GM12865 (cell line): ENCODE data around the gene OCSTAMP.

Experiments used
- DNase-seq: peaks from one replicate; pipeline ENCODE4 v3.0.0; 2010; ENCODE audit warnings: low read depth
- H3K4me3 ChIP-seq: 2 replicates; pipeline ENCODE4 v1.5.1; 2011; ENCODE audit warnings: mild to moderate bottlenecking, low read depth, low read length, control low read depth
- TF ChIP-seq, protein P1 (sequence below): IDR thresholded peaks from 2 replicates; pipeline ENCODE4 v1.5.1; 2011; ENCODE audit warnings: low read length, control low read depth, low read depth, inconsistent platforms; ENCODE audit not compliant: insufficient read depth; ENCODE audit errors: missing control alignments

OCSTAMP gene

DNA sequence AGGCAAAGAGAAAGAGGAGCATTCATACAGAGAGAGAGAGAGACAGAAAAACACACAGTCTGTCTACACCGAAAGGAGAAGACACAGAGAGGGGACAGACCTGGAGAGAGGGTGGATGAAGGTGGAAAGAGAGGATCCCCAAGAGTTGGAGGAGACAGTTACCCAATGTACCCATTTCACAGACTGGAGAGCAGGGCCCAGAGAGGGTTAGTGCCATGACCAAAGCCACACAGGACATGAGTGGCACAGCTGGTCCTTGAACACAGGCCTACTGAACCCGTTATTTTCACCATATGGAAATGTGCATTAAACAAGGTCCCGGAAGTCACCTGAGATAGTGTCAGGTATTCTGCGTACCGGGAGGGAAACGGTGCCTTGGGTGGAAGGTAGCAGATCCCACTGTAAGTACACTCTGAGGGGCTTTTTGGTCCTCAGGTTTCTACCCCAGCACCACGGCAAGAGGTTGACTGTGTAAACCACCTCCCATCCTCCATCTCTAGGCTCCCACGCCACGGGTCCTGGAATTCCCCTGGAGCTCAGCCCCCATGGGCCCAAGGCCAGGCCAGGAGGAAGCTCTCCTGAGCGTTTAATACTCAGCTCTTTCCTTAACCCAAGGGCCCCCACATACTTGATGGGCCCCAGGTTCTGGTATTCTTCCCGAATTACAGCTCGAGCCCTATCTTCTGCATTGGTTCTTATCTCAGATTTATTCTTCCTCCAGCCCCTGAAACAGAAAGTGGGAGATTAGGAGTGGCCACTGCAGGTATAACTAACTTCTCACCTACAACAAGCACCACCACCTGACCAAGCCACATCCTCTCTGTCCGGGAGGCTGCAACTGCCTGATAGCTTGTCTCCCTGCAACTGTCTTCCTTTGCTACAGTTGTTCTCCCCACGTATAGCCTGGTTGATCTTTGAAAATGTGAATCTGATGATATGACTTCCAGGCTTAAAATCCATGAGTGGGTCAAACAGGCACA is 38.4 kb upstream of the OCSTAMP start:
- DNase-seq: peak; percentile 26
- TF ChIP-seq, protein P1, sequence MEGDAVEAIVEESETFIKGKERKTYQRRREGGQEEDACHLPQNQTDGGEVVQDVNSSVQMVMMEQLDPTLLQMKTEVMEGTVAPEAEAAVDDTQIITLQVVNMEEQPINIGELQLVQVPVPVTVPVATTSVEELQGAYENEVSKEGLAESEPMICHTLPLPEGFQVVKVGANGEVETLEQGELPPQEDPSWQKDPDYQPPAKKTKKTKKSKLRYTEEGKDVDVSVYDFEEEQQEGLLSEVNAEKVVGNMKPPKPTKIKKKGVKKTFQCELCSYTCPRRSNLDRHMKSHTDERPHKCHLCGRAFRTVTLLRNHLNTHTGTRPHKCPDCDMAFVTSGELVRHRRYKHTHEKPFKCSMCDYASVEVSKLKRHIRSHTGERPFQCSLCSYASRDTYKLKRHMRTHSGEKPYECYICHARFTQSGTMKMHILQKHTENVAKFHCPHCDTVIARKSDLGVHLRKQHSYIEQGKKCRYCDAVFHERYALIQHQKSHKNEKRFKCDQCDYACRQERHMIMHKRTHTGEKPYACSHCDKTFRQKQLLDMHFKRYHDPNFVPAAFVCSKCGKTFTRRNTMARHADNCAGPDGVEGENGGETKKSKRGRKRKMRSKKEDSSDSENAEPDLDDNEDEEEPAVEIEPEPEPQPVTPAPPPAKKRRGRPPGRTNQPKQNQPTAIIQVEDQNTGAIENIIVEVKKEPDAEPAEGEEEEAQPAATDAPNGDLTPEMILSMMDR: no peak
- no peak overlapping the region for H3K4me3 ChIP-seq

DNA sequence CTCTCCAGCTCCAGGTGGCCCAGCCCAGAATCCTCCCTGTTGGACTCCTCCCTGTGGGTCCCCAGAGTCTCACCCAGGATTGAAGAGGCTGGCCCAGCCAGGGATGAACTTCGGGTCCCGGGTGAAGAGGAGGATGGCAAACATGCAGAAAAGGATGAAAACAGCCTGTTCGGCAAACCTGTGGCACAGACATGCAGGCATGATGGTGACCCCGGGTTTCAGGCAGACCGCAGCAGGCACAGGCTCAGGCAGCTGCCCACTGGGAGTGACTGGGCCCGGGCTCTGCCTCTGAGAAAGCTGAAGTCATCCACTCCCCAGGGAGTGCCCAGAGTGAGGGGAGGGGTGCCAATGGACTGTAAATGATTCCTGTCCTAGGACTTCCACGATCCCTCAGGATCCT is 37.5 kb upstream of the OCSTAMP start:
- DNase-seq: no peak
- TF ChIP-seq, protein P1: no peak
- no peak overlapping the region for H3K4me3 ChIP-seq

DNA sequence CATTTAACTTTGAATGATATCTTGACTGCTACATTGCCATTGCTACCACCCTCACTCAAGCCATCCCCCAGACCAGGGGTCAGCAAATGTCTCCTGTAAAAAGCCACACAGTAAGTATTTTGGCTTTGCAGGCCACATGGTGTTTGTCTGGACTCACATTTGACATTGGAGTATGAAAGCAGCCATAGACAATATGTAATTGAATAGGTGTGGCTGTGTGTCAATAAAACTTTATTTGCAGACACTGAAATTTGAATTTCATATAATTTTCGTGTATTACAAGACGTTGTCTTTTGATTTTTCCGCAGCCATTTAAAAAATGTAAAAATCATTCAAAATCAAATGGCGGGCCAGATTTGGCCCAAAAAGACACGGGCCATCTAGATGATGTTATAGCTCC is 36.3 kb upstream of the OCSTAMP start:
- H3K4me3 ChIP-seq: no peak overlapping the region
- DNase-seq: no peak
- TF ChIP-seq, protein P1: no peak

DNA sequence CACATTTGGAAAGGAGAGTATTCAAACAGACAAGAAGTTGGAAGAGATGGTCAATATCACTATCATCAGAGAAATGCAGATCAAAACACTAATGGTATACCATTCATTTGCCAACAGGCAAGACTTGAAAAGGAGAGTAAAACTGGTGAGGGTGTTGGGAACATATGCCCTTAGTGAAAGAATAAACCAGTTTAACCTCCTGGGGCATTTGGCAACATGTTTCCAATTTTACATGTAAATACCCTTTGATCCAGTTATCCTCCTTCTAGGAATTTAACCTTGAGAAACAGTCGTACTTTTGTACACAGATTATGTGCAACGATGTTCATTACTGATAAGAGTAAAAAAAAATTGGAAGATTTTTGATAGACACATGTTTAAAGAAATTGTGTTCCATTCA is 34.1 kb upstream of the OCSTAMP start:
- DNase-seq: no peak
- no peak overlapping the region for H3K4me3 ChIP-seq
- TF ChIP-seq, protein P1: no peak

DNA sequence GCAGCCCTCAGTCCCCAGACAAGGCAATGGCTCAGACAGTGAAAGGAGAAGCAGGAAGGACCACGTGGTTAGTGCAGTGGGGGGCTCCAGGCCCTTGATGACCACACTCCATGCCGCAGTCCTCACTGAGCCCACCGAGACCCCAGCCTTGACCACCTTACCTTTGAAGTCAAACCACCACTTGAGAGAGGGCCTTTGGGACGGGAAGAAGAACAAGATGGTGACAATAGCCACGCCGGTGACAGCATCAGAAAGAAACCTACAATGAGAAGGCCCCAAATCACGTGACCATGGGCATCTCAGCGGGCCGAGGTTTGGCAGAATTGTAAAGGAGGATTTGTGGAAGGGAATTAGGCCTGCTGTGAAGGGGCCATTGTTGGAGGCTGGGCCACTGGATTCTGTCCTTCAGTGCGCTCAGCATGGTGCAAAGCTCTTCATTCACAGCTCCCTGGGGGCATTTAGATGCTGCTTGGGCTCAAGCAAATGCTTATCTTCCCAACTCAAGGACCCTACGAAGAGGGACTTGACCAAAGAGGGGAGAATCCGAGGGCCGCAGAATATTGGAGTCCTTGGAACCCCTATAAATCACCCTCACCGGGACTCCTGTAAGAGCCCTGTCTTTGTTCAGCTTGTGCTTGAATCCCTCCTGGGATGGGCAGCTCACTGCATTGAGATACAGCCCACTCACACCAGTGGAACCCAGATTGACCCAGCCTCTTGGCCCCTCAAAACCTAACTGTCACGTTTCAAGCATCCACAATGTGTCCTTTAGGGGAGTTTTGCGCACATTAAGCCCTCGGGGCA is 33.2 kb upstream of the OCSTAMP start:
- TF ChIP-seq, protein P1: no peak
- H3K4me3 ChIP-seq: no peak overlapping the region
- no peak for DNase-seq

DNA sequence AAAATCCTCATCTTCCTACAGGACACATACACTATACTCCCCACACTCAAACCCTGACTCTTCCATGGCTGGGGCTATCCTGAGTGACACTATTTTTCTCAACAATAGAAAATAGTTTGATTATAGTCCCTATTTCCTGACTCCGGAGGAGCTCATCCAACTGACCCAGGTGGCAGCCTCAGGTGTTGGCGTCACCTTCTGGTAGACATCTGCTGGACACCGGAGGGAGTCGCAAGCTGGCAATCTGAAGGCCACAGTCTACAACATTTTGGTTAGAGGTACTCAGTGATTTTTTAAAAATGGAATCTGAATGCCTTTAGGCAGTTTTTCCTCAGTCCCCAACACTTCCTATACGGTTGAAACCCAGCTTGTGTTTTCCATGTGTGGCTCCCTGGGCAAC is 32.2 kb upstream of the OCSTAMP start:
- TF ChIP-seq, protein P1: no peak
- no peak for DNase-seq
- no peak overlapping the region for H3K4me3 ChIP-seq
